Right renal pelvis (tissue), 4 donors: ENCODE results near the gene TRIM39. TPM values are rescaled to one million over a fixed set of nuclear protein-coding genes. Genes with fewer than 3 reads are reported as not detected.
"Not testable (repeated sequence)": the region's sequence is repeated elsewhere in the genome, so short reads cannot be mapped to it uniquely, and the experiment has no call there.

Experiments used
- DNase-seq, 4 donors: peaks; one replicate each; pipeline ENCODE4 v3.0.0-alpha.2; 2013; ENCODE audit warnings: low read depth in 4 of 4, low spot score in 3 of 4, missing footprints in 1 of 4
- polyA plus RNA-seq, 4 donors: library from polyadenylated mRNA; unstranded; fragments of 120-200 nt; gene quantifications; one replicate each; pipeline ENCODE4 v1.2.1, GENCODE V29; 2013; ENCODE audit not compliant: insufficient read length in 4 of 4

Gene TRIM39
- polyA plus RNA-seq, 4 donors, result 13.1 to 14.1 (median 13.5) TPM

DNA sequence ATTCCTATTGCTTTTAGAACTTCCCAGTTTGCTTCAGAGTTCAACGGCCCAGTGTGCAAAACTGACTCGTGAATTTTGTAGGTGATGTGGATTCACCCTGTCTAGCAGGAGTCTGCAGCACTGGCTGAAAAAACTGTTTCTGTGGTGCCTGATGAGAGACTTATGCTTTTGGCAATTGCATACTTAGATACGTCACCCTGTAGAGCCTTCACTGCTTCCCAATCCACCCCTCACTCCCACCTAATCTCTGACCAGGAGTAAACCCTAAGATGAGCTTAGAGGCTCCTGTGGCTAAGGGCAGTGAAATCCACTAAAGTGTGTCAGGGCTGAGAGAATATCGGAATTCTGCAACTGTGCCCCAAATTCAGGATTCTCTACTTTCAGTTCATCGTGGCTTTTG is 32.5 kb downstream of the TRIM39 start:
- no peak for DNase-seq

DNA sequence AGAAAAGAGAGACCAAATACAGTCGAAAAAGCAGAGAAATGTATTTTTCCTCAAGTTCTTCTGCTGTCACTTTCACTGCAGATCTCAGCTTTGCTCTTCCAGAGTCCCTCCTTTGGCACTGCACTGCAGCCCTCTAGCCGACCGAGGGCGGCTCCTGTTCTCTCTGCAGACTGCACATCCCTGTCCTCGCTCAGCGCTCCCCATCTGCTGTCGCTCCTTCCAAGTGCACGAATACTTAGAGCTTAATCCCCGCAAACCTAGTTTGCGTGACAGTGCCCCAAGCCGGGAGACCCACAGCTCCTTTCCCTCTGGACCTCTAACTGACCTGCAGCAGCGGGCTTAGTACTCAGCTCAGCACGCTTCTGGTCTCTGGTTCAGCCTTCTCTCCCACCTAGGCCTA is 33.4 kb downstream of the TRIM39 start:
- no peak for DNase-seq

DNA sequence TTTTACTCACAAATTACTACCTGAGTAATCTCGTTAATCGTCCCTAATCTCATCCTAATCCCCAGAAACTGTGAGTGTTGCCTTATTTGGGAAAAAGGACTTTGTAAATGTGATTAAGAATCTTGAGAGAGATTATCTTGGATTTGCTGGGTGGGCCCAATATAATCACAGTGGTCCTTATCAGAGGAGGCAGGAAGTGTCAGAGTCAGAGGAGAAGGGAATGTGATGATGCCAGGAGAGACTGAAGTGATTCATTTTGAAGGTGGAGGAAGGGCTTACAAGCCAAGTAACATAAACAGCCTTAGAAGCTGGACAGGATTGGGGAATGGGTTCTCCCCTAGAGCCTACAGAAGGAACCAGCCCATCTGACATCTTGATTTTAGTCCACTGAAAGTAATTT is 34.9 kb downstream of the TRIM39 start:
- no peak for DNase-seq

DNA sequence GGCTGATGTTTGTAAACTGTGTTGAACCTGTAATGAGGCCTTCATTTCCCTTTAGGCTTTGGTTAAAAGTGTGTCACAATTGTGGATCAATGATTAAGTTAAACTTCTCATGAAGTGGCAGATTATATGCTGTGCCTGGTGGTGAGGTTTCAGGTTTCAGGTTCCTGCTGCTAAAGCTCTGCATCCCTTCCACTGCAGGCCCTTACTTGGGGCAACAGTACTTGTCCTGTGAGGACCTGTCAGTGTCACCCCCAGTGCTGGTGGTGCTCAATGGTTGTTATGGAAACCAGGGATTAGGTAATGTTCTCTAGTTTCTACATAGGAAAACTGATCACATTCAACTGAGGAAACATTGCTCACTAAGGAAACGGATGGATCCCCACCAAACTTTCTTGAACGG is 36.7 kb downstream of the TRIM39 start:
- no peak for DNase-seq

DNA sequence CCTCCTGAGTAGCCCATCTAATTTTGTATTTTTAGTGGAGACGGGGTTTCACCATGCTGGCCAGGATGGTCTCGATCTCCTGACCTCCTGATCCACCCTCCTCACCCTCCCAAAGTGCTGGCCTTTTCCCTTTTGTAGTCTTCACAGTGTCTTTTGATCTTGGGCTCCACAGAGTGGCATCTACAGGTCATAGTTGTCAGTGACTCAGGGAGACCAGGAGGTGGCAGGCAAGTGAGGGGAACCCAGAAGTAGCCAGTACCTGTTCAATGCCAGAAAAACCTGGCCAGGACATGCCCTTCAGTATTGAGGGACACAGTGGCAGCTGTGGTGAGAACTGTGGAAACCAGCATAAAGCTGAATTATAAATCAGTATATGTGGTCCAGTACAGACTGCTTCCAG is 37.9 kb downstream of the TRIM39 start:
- DNase-seq, result no peak

DNA sequence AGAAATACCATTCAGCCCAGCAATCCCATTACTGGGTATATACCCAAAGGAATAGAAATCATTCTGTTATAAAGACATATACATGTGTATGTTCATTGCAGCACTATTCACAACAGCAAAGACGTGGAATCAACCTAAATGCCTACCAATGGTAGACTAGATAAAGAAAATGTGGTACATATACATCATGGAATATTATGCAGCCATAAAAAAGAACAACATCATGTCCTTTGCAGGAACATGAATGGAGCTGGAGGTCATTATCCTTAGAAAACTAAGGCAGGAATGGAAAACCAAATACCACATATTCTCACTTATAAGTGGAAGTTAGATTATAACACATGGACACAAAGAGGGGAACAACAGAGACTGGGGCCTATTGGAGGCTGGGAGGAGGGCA is 42.6 kb downstream of the TRIM39 start:
- DNase-seq, result not testable (repeated sequence)

DNA sequence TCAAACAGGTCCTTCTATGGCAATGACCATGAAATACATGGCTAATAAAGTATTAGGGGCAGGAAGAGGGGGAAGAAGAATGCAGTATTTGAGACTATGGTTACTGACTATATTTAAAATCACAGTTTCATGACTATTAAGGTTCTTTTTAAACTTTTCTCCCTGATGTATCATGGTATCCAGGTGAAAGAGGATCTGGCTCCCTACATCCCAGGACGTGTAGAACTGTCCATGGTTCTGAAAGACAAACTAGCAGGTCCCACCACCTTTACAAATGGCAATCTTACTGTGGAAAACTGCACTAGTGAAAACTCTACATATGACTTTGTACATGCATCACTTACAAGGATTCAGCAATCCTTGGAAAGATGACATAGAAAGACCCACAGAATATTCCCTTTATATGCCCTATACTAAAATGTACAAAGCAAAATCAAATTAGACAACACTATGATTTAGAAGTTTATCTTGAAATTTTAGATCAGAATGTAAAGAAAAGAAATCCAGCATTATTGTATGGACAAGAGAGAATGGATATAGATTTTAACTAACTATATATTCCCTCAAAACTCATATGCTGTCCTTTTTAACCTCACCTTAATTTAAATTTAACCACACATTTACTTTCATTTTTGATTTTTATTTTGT is 51.7 kb downstream of the TRIM39 start:
- DNase-seq, result peak; percentile 23 to 44 (median 32)

DNA sequence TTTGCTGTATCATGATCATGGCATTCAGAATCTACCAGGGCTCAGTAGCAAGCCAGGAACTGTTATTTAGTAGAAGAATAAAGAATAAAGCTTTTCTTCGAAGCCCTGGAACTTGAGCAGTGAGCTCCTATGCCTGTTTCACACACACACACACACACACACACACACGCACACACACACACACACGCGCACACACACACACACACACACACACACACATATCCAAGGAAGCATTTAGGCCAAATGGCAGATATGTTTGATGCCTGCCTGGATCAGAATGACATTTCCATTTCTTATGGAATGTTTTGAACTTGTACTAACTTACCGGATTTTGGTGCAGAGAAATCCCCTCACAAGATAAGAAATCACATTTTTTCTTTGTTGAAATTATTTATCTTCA is 53.7 kb downstream of the TRIM39 start:
- no peak for DNase-seq

DNA sequence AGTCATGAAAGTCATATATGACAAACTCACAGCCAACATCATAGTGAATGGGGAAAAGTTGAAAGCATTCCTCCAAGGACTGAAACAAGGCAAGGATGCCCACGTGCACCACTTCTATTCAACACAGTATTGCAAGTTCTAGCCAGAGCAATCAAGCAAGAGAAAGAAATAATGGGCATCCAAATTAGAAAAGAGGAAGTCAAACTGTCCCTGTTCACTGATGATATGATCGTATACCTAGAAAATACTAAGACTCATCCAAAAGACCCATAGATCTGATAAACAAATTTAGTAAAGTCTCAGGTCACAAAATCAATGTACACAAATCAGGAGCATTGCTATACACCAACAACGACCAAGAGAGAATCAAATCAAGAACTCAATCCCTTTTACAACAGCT is 59.4 kb downstream of the TRIM39 start:
- DNase-seq, result no peak

DNA sequence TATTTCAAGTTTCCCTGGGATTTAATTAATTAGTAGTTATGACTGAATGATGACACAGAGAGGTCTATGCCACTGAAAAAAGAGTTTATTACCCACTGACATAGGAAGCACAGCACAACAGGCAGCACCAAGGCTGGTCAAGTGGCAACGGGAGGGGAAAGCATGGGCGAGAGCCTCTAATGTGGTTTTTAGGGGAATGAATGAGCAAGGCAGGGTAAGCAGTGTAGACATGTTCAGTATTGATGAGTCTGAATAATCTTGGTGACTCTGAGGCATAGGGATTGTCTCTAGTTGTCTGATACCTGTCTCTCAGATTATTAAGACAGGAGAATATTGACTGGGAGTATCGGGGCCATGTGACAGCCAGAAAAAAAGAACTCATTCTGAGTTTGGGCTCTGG is 64.5 kb downstream of the TRIM39 start:
- DNase-seq, result no peak

Other genes starting within 250 kb of the TRIM39 start
- gene TRIM31, start 213.8 kb upstream of the TRIM39 start, polyA plus RNA-seq, result not detected
- under 1 TPM in 2 of 4 donors, not detected in 2; 0.06 to 0.14 TPM for gene TRIM40, start 190.8 kb upstream of the TRIM39 start, polyA plus RNA-seq
- under 1 TPM; 0.47 to 0.64 (median 0.52) TPM for gene TRIM10, start 165.7 kb upstream of the TRIM39 start, polyA plus RNA-seq
- gene TRIM15, start 163.4 kb upstream of the TRIM39 start, polyA plus RNA-seq, result under 1 TPM; 0.13 to 0.41 (median 0.25) TPM
- gene TRIM26, start 113.5 kb upstream of the TRIM39 start, polyA plus RNA-seq, result 10 to 100 TPM; 35.7 to 43.8 (median 42.2) TPM
- gene RPP21, start 18.2 kb downstream of the TRIM39 start, polyA plus RNA-seq, result 10 to 100 TPM; 28.6 to 38.7 (median 30.7) TPM
- gene HLA-E, start 162.6 kb downstream of the TRIM39 start, polyA plus RNA-seq, result 100 to 1,000 TPM; 121 to 129 (median 122) TPM
- gene GNL1, start 229.6 kb downstream of the TRIM39 start, polyA plus RNA-seq, result 100 to 1,000 TPM in 1 of 4 donors, 10 to 100 TPM in 3; 79.2 to 108 (median 85.3) TPM
- gene PRR3, start 230.4 kb downstream of the TRIM39 start, polyA plus RNA-seq, result 10 to 100 TPM; 29.4 to 31.1 (median 29.9) TPM
- 10 to 100 TPM; 63.3 to 65.8 (median 64.9) TPM for gene ABCF1, start 244.5 kb downstream of the TRIM39 start, polyA plus RNA-seq